Choroid plexus epithelial cell (primary cell): ENCODE measurements around the gene COL28A1.

Source experiments
- DNase-seq: peaks from one replicate; pipeline ENCODE4 v3.0.0-alpha.2; 2010; ENCODE audit warnings: low read depth
- H3K4me3 ChIP-seq: 2 replicates; pipeline ENCODE4 v1.5.1; 2011; ENCODE audit warnings: low read depth, mild to moderate bottlenecking, control low read depth, low read length, moderate library complexity
- TF ChIP-seq, protein P1 (sequence below): conservative IDR thresholded peaks from 2 replicates; pipeline ENCODE4 v1.5.1; 2011; ENCODE audit warnings: low read depth, mild to moderate bottlenecking, control low read depth, inconsistent platforms, low read length, moderate library complexity

The COL28A1 gene

DNA sequence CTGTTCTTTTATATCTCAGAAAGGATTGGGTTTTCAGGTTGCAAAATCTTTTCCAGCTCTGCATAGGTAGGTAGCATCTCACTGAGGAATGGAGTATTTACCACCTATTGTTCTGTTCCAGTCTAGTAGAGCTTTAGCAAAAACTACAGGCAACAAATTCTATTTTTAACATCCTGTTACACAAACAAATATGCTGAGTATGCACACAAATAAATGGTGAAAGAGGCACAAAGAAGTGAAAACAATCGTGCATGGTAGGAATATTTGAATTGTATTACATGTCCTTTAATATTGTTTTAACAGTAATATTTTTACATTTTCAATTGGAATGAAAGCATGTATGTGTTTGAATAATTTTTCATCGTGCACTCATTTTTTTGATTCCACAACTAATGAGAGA, 16.5 kb upstream of the COL28A1 start:
- H3K4me3 ChIP-seq: no peak overlapping the region
- no peak for DNase-seq
- TF ChIP-seq, protein P1, sequence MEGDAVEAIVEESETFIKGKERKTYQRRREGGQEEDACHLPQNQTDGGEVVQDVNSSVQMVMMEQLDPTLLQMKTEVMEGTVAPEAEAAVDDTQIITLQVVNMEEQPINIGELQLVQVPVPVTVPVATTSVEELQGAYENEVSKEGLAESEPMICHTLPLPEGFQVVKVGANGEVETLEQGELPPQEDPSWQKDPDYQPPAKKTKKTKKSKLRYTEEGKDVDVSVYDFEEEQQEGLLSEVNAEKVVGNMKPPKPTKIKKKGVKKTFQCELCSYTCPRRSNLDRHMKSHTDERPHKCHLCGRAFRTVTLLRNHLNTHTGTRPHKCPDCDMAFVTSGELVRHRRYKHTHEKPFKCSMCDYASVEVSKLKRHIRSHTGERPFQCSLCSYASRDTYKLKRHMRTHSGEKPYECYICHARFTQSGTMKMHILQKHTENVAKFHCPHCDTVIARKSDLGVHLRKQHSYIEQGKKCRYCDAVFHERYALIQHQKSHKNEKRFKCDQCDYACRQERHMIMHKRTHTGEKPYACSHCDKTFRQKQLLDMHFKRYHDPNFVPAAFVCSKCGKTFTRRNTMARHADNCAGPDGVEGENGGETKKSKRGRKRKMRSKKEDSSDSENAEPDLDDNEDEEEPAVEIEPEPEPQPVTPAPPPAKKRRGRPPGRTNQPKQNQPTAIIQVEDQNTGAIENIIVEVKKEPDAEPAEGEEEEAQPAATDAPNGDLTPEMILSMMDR: no peak

DNA sequence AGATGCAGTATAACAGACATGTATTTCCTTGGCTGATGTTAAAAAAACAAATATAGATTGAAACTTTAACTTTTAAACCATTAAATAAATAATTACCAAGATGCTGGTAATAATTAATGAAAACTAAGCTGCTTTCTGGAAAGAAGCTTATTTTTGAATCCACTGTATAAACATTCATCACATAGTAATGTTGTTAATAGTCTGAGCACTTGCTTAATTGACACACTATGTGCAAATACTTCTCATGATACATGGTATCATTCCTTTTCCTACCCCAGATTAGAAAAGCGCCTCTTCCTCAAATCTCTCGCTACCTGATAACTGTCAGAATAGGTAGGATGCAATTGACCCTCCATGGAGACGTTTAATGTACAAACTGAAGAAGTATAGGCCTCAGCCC, 15.0 kb upstream of the COL28A1 start:
- no peak overlapping the region for H3K4me3 ChIP-seq
- TF ChIP-seq, protein P1: no peak
- no peak for DNase-seq

DNA sequence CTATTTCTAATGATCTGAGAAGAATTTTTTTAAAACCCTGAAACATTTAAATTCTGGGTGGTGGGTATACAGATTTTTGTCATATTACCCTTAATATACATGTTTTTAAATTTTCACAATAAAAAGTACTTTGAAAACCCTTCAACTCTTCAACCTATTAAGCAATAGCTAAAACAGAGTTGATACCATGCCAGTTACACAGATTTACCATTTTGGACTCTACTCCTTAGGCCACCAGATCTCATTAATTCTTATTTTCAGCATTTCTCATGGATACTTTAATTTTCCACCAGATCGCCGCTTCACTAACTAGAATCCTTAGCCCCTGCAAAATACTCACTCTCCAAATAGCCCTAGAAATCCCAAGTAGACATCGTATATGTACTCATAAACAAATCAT, 12.7 kb upstream of the COL28A1 start:
- DNase-seq: no peak
- TF ChIP-seq, protein P1: no peak
- H3K4me3 ChIP-seq: no peak overlapping the region

DNA sequence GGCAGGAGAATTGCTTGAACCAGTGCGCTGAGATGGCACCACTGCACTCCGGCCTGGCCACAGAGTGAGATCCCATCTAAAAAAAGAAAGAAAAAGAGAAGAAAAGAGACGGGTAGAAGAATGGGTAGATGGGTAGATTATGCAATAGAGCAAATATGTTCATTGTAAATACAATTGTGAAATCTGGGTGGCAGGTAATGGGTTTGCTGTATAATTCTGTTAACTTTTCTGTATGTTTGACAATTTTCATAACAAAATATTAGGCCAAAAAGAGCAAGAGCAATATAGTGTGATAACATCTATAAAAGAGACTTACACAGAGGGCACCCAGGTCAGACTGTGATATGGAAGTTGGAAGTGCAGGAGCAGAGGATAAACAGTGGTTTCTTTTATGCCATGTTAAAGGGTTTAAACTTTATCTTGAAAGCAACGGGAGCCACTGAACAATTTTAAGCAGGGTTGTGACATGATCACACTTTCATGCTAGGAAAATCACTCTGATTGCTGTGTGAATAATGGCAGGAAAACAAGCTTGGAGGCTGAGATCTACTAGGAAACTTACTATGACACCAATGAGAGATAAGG, 6.7 kb upstream of the COL28A1 start:
- H3K4me3 ChIP-seq: no peak overlapping the region
- no peak for DNase-seq
- TF ChIP-seq, protein P1: no peak

DNA sequence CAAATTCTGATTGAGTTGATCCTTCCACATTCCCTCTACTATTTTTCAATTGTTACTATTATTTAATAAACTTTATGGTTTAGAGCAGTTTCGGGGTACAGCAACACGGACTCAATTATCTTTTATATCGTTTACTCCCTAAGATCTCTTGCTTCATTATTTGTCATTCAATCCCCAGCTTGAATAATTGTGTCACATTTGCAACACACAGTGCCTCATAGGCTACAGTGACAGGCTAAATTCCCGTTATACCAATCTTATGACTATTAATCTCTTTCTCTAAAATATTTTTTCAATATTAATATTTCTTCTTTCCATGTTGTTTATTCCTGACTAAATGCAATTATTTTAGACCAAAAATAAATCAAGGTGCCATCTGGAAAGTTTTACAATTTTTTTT, 4.0 kb upstream of the COL28A1 start:
- TF ChIP-seq, protein P1: no peak
- no peak for DNase-seq
- no peak overlapping the region for H3K4me3 ChIP-seq

DNA sequence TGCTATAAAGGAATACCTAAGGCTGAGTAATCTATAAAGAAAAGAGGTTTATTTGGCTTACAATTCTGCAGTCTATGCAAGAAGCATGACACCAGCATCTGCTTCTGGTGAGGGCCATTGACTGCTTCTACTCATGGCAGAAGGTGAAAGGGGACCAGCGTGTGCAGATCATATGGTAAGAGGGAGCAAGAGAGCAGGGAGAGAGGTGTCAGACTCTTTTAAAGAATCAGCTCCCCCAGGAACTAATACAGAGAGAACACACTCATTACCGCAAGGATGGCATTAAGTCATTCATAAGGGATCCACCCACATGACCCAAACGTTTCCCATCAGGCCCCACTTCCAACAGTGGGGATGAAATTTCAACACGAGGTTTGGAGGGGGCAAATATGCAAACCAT, 3.5 kb upstream of the COL28A1 start:
- DNase-seq: no peak
- H3K4me3 ChIP-seq: no peak overlapping the region
- TF ChIP-seq, protein P1: no peak

DNA sequence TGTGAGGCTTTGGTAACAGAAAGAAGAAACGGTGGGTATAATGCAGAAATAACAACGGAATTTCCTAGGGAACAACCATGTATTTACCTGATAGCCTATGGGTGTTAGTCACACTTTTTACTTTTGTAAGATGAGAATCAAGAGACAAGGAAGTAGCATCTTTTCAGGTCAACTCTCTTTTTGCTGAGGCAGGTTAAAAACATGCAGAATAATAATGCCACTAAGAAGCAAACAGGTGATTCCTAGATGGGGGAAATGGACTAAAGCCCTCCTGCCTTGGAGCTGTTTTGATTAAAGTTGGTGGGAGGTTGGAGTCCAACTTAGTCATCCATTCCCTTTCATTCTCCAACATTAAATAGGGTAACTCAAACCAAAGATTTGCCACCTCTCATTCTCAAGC, 2.0 kb upstream of the COL28A1 start:
- TF ChIP-seq, protein P1: no peak
- no peak for DNase-seq
- no peak overlapping the region for H3K4me3 ChIP-seq
